GM12875 (cell line): ENCODE measurements around the gene CAPS.

Experiments used
- H3K4me3 ChIP-seq: one replicate; pipeline ENCODE4 v1.5.1; 2011; ENCODE audit warnings: low read depth, low read length, control low read depth
- CTCF ChIP-seq: IDR thresholded peaks from 2 replicates; pipeline ENCODE4 v1.5.1; 2011; ENCODE audit warnings: low read depth, mild to moderate bottlenecking, control low read depth, inconsistent platforms, low read length, moderate library complexity, borderline replicate concordance; ENCODE audit not compliant: insufficient read depth

CAPS gene

GRCh38 chr19:5916181-5916708 is 2.2 kb downstream of the CAPS start:
- TF ChIP-seq CTCF: no peak
- no peak overlapping the region for H3K4me3 ChIP-seq

GRCh38 chr19:5917431-5918107 is 3.5 kb downstream of the CAPS start:
- TF ChIP-seq CTCF: no peak
- H3K4me3 ChIP-seq: no peak overlapping the region

- H3K4me3 ChIP-seq: no peak overlapping the region
- TF ChIP-seq CTCF: no peak
Observed at GRCh38 chr19:5918463-5919079, 4.5 kb downstream of the CAPS start.

- TF ChIP-seq CTCF: no peak
- H3K4me3 ChIP-seq: no peak overlapping the region
Observed at GRCh38 chr19:5921516-5922160, 7.6 kb downstream of the CAPS start.

DNA sequence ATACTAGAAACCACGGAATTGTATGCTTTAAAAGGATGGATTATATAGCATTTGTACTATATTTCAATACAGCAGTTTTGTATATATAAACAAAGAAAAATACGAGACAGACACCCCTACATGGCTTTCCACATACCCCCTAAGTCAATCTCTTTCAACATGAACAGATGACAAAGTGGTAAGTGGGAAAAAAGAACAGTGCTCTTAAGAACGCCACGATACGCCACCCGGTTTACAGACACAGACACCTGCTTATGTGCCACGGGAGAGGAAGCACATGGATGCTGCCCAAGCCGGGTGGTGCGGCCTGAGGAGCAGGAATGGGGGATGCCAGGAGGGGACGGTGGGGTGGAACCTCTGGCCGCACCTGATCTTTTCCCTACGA is 8.1 kb downstream of the CAPS start:
- no peak for TF ChIP-seq CTCF
- no peak overlapping the region for H3K4me3 ChIP-seq

- no peak for TF ChIP-seq CTCF
- H3K4me3 ChIP-seq: no peak overlapping the region
Observed at GRCh38 chr19:5923356-5923755, 9.3 kb downstream of the CAPS start.

- TF ChIP-seq CTCF: no peak
- no peak overlapping the region for H3K4me3 ChIP-seq
Observed at GRCh38 chr19:5925830-5926427, 11.9 kb downstream of the CAPS start.
